CD14-positive monocyte (primary cell): ENCODE data around the gene ZNF740. TPM values are rescaled to one million over a fixed set of nuclear protein-coding genes. Genes with fewer than 3 reads are reported as not detected.
A peak's percentile ranks its signal among the peaks of the same experiment; 100 is the strongest.

Source experiments
- DNase-seq, 3 donors: peaks; one replicate each; pipeline ENCODE4 v3.0.0-alpha.2; 2011 to 2022
- H2AFZ ChIP-seq: 2 replicates; pipeline ENCODE4 v1.6.0; 2012; ENCODE audit warnings: mild to moderate bottlenecking, low read depth, low read length, inconsistent platforms; ENCODE audit not compliant: insufficient read depth, poor library complexity, severe bottlenecking
- H3K27ac ChIP-seq, 2 donors: 1 replicate in 1 of 2; 2 replicates in 1 of 2; pipeline ENCODE4 v1.5.1; 2012 to 2013; ENCODE audit warnings: low read length in 2 of 2, control low read depth in 1 of 2, inconsistent platforms in 1 of 2, low read depth in 1 of 2, mild to moderate bottlenecking in 1 of 2
- H3K27me3 ChIP-seq, 2 donors: one replicate each; pipeline versions ENCODE4 v1.6.0 to v1.6.1; 2011 to 2013; ENCODE audit warnings: low read length in 2 of 2; ENCODE audit not compliant: control insufficient read depth in 2 of 2, insufficient read depth in 2 of 2
- H3K36me3 ChIP-seq, 2 donors: replicated peaks in 1 of 2; 1 replicate in 1 of 2; 2 replicates in 1 of 2; pipeline versions ENCODE4 v1.5.1 to v1.6.1; 2012 to 2013; ENCODE audit warnings: low read length in 2 of 2, control low read depth in 1 of 2, inconsistent platforms in 1 of 2, mild to moderate bottlenecking in 1 of 2; ENCODE audit not compliant: insufficient read depth in 2 of 2, control insufficient read depth in 1 of 2
- H3K4me1 ChIP-seq, 2 donors: 1 replicate in 1 of 2; 2 replicates in 1 of 2; pipeline versions ENCODE4 v1.5.1 to v1.6.1; 2012 to 2013; ENCODE audit warnings: low read length in 2 of 2, control low read depth in 1 of 2, inconsistent platforms in 1 of 2, mild to moderate bottlenecking in 1 of 2, moderate library complexity in 1 of 2; ENCODE audit not compliant: insufficient read depth in 2 of 2, control insufficient read depth in 1 of 2
- H3K4me2 ChIP-seq: replicated peaks from 2 replicates; pipeline ENCODE3; 2012; ENCODE audit warnings: low read length, moderate library complexity, mild to moderate bottlenecking; ENCODE audit not compliant: poor library complexity, severe bottlenecking; ENCODE audit errors: extremely low read depth
- H3K4me3 ChIP-seq, 3 experiments: fragments of 200-600 bp in 1 of 3; sonication (generic) in 1 of 3; replicated peaks in 1 of 3; 1 replicate in 2 of 3; 2 replicates in 1 of 3; pipeline ENCODE4 v1.5.1; 2011 to 2013; ENCODE audit warnings: low read length in 3 of 3, mild to moderate bottlenecking in 3 of 3, control low read depth in 2 of 3, low read depth in 2 of 3, inconsistent platforms in 1 of 3, moderate library complexity in 1 of 3
- H3K79me2 ChIP-seq: 2 replicates; pipeline ENCODE4 v1.6.0; 2012; ENCODE audit warnings: mild to moderate bottlenecking, control low read depth, inconsistent platforms, low read length, moderate library complexity; ENCODE audit not compliant: insufficient read depth
- H3K9ac ChIP-seq: 2 replicates; pipeline ENCODE4 v1.6.0; 2017; ENCODE audit warnings: low read length, mild to moderate bottlenecking; ENCODE audit not compliant: insufficient read depth, poor library complexity, severe bottlenecking
- H3K9me3 ChIP-seq, 2 donors: replicated peaks in 1 of 2; 1 replicate in 1 of 2; 2 replicates in 1 of 2; pipeline versions ENCODE4 v1.5.1 to v1.6.1; 2012 to 2013; ENCODE audit warnings: low read length in 2 of 2, control low read depth in 1 of 2; ENCODE audit not compliant: control insufficient read depth in 1 of 2, insufficient read depth in 1 of 2
- H4K20me1 ChIP-seq: 2 replicates; pipeline ENCODE4 v1.6.0; 2012; ENCODE audit warnings: mild to moderate bottlenecking, low read length, control low read depth, moderate library complexity; ENCODE audit not compliant: insufficient read depth
- H3K27ac Mint-ChIP-seq, 7 donors: one replicate each; pipeline ENCODE4 v1.8.0; 2020; ENCODE audit warnings: mild to moderate bottlenecking in 7 of 7, mixed read lengths in 7 of 7, moderate library complexity in 6 of 7, inconsistent platforms in 2 of 7
- H3K27me3 Mint-ChIP-seq, 3 donors: one replicate each; pipeline ENCODE4 v1.8.0; 2021 to 2022; ENCODE audit warnings: low read depth in 3 of 3, mild to moderate bottlenecking in 3 of 3, mixed read lengths in 3 of 3, moderate library complexity in 3 of 3, inconsistent platforms in 1 of 3
- H3K36me3 Mint-ChIP-seq, 2 donors: one replicate each; pipeline ENCODE4 v1.8.0; 2020; ENCODE audit warnings: mixed read lengths in 2 of 2, inconsistent platforms in 1 of 2, mild to moderate bottlenecking in 1 of 2
- H3K4me1 Mint-ChIP-seq: one replicate; pipeline ENCODE4 v1.8.0; 2020; ENCODE audit warnings: mild to moderate bottlenecking, mixed read lengths
- H3K4me3 Mint-ChIP-seq, 2 donors: one replicate each; pipeline ENCODE4 v1.8.0; 2020; ENCODE audit warnings: mild to moderate bottlenecking in 2 of 2, mixed read lengths in 2 of 2, moderate library complexity in 1 of 2
- H3K9me3 Mint-ChIP-seq, 7 donors: one replicate each; pipeline ENCODE4 v1.8.0; 2020 to 2022; ENCODE audit warnings: mixed read lengths in 7 of 7, mild to moderate bottlenecking in 6 of 7, moderate library complexity in 6 of 7, inconsistent platforms in 2 of 7
- CTCF ChIP-seq: fragments of 200-600 bp; IDR thresholded peaks from one replicate; pipeline ENCODE4 v1.8.0; 2022; ENCODE audit warnings: antibody characterized with exemption, mild to moderate bottlenecking
- whole genome bisulfite sequencing: methylation state at CpG from one replicate; pipeline ENCODE4 v1.1.5; 2013; ENCODE audit warnings: missing lambda C conversion rate; ENCODE audit not compliant: insufficient coverage; 5-methylcytosine and 5-hydroxymethylcytosine counted together
- intact Hi-C, 2 donors: fragments of 100-400 bp; cut with micrococcal nuclease; formaldehyde crosslinking; loops; one replicate each; pipeline versions ENCODE4 v1.15.0 to v1.15.1; 2023
- polyA plus RNA-seq, 3 donors: library from polyadenylated mRNA; depleted of rRNA in 1 of 3; unstranded in 2 of 3; stranded (reverse) in 1 of 3; fragments of 300-500 nt in 2 of 3; fragments of >200 nt in 1 of 3; fragmentation: Illumina TruSeq in 2 of 3; gene quantifications; 1 replicate in 2 of 3; 2 replicates in 1 of 3; pipeline ENCODE4 v1.2.3, GENCODE V29; 2012 to 2021

ZNF740 gene
- polyA plus RNA-seq, 3 donors = 0.74 to 15.4 (median 1.3) TPM

GRCh38 chr12:53224897-53225634 lies 44.5 kb downstream of the ZNF740 start:
- H3K4me1 Mint-ChIP-seq = peaks cover 41% of the 10 kb centered on the region
- H3K27ac ChIP-seq = no peak overlapping the region
- H3K4me3 Mint-ChIP-seq = peak overlapping the region in 1 of 2 donors; percentile 21
- H3K4me2 ChIP-seq = no peak overlapping the region
- H3K27me3 ChIP-seq = no peaks in the 10 kb centered on the region
- peaks cover 13 to 27% (median 18%) of the 10 kb centered on the region in 3 donors for H3K27me3 Mint-ChIP-seq
- H3K36me3 Mint-ChIP-seq = peaks cover 0 to 7% of the 10 kb centered on the region in 2 donors
- intact Hi-C loops = loop anchor here in 1 of 2 donors (5.0 kb wide), 1 partner anchor 42 kb away; the partner anchor contains the start of gene ESPL1
- H3K79me2 ChIP-seq = no peaks in the 10 kb centered on the region
- WGBS = 96% methylated on average over 9 of the region's 10 CpGs
- no peak for DNase-seq
- H2AFZ ChIP-seq = no peak overlapping the region
- peak overlapping the region in 4 of 7 donors; percentile 6 to 38 (median 26) for H3K27ac Mint-ChIP-seq
- H4K20me1 ChIP-seq = no peaks in the 10 kb centered on the region
- H3K4me1 ChIP-seq = peaks cover 30 to 43% of the 10 kb centered on the region in 2 donors
- H3K9me3 Mint-ChIP-seq = peaks cover 0 to 2% (median 0%) of the 10 kb centered on the region in 7 donors
- no peak for TF ChIP-seq CTCF
- no peak overlapping the region for H3K9ac ChIP-seq
- no peaks in the 10 kb centered on the region for H3K36me3 ChIP-seq
- no peaks in the 10 kb centered on the region for H3K9me3 ChIP-seq
- H3K4me3 ChIP-seq = no peak overlapping the region

- Mint-ChIP-seq H3K36me3 (peaks cover 0 to 7% of the 10 kb centered on the region in 2 donors), H3K9me3 (peaks cover 0 to 2% (median 0%) of the 10 kb centered on the region in 7 donors), H3K4me3 (peak overlapping the region in 1 of 2 donors; percentile 2), H3K4me1 (peaks cover 39% of the 10 kb centered on the region), H3K27me3 (peaks cover 21 to 32% (median 23%) of the 10 kb centered on the region in 3 donors), H3K27ac (no peak overlapping the region)
- TF ChIP-seq CTCF = no peak
- Histone ChIP-seq H3K4me1 (peaks cover 28 to 37% of the 10 kb centered on the region in 2 donors), H3K79me2 (no peaks in the 10 kb centered on the region), H3K4me2 (no peak overlapping the region), H2AFZ (no peak overlapping the region), H3K9ac (no peak overlapping the region), H3K27me3 (no peaks in the 10 kb centered on the region), H4K20me1 (no peaks in the 10 kb centered on the region), H3K4me3 (no peak overlapping the region), H3K9me3 (no peaks in the 10 kb centered on the region), H3K27ac (no peak overlapping the region), H3K36me3 (no peaks in the 10 kb centered on the region)
- WGBS = no CpG with 5 or more reads among the region's 10 CpGs
- intact Hi-C loops = no loop called here
- DNase-seq = no peak
Observed at GRCh38 chr12:53225635-53226424, 45.3 kb downstream of the ZNF740 start.
